Measurements from ENCODE around the gene RAPGEF1. TPM values are rescaled to one million over a fixed set of nuclear protein-coding genes. Genes with fewer than 3 reads are reported as not detected.

Gene RAPGEF1
- total RNA-seq, 1 experiment from 2014 or later, result 19.0 TPM

- DNase-seq, result no peak
- H3K9me3 ChIP-seq, result no peaks in the 10 kb centered on the region
- H3K36me3 ChIP-seq, result peaks cover 2% of the 10 kb centered on the region; the same call in 1 of the 2 replicates
- H3K27me3 ChIP-seq, result no peaks in the 10 kb centered on the region
- H3K4me3 ChIP-seq, result no peak overlapping the region
These were observed 35.5 kb downstream of the RAPGEF1 start for GRCh38 chr9:131704141-131704983.

GRCh38 chr9:131703697-131704096 lies 36.2 kb downstream of the RAPGEF1 start:
- H3K9me3 ChIP-seq, result no peaks in the 10 kb centered on the region
- DNase-seq, result no peak
- H3K36me3 ChIP-seq, result peaks cover 2% of the 10 kb centered on the region; the same call in 1 of the 2 replicates
- no peak overlapping the region for H3K4me3 ChIP-seq
- H3K27me3 ChIP-seq, result no peaks in the 10 kb centered on the region

GRCh38 chr9:131702911-131703310 lies 37.0 kb downstream of the RAPGEF1 start:
- Histone ChIP-seq H3K36me3 (peaks cover 2% of the 10 kb centered on the region; the same call in 1 of the 2 replicates), H3K4me3 (no peak overlapping the region), H3K9me3 (no peaks in the 10 kb centered on the region), H3K27me3 (no peaks in the 10 kb centered on the region)
- DNase-seq, result no peak

- Histone ChIP-seq H3K36me3 (no peaks in the 10 kb centered on the region; the same call in 1 of the 2 replicates), H3K9me3 (no peaks in the 10 kb centered on the region), H3K27me3 (no peaks in the 10 kb centered on the region), H3K4me3 (no peak overlapping the region)
- DNase-seq, result no peak
These were observed 38.0 kb downstream of the RAPGEF1 start for GRCh38 chr9:131701789-131702337.

GRCh38 chr9:131701436-131701781 lies 38.5 kb downstream of the RAPGEF1 start:
- DNase-seq, result no peak
- no peaks in the 10 kb centered on the region for H3K9me3 ChIP-seq
- no peak overlapping the region for H3K4me3 ChIP-seq
- no peaks in the 10 kb centered on the region for H3K27me3 ChIP-seq
- no peaks in the 10 kb centered on the region; the same call in 1 of the 2 replicates for H3K36me3 ChIP-seq

GRCh38 chr9:131700765-131701435 lies 39.0 kb downstream of the RAPGEF1 start:
- Histone ChIP-seq H3K36me3 (no peaks in the 10 kb centered on the region; the same call in 1 of the 2 replicates), H3K4me3 (no peak overlapping the region), H3K27me3 (no peaks in the 10 kb centered on the region), H3K9me3 (no peaks in the 10 kb centered on the region)
- no peak for DNase-seq

- Histone ChIP-seq H3K4me3 (no peak overlapping the region), H3K9me3 (no peaks in the 10 kb centered on the region), H3K27me3 (no peaks in the 10 kb centered on the region), H3K36me3 (no peaks in the 10 kb centered on the region; the same call in 1 of the 2 replicates)
- DNase-seq, result no peak
These were observed 39.8 kb downstream of the RAPGEF1 start for GRCh38 chr9:131700076-131700475.

- H3K36me3 ChIP-seq, result no peaks in the 10 kb centered on the region
- no peaks in the 10 kb centered on the region for H3K27me3 ChIP-seq
- DNase-seq, result no peak
These were observed 41.3 kb downstream of the RAPGEF1 start for GRCh38 chr9:131698618-131698985.

GRCh38 chr9:131697908-131698617 lies 41.8 kb downstream of the RAPGEF1 start:
- no peak overlapping the region for H3K4me3 ChIP-seq
- H3K27me3 ChIP-seq, result no peaks in the 10 kb centered on the region
- H3K9me3 ChIP-seq, result no peaks in the 10 kb centered on the region
- no peaks in the 10 kb centered on the region for H3K36me3 ChIP-seq
- DNase-seq, result no peak

More at GRCh38 chr9:131698618-131698985, 41.3 kb downstream of the RAPGEF1 start:
- H3K4me3 ChIP-seq, result no peak overlapping the region
- H3K9me3 ChIP-seq, result no peaks in the 10 kb centered on the region

GRCh38 chr9:131697097-131697496 lies 42.8 kb downstream of the RAPGEF1 start:
- Histone ChIP-seq H3K36me3 (no peaks in the 10 kb centered on the region), H3K27me3 (no peaks in the 10 kb centered on the region), H3K4me3 (no peak overlapping the region), H3K9me3 (no peaks in the 10 kb centered on the region)
- no peak for DNase-seq

- Histone ChIP-seq H3K4me3 (no peak overlapping the region), H3K36me3 (no peaks in the 10 kb centered on the region), H3K27me3 (no peaks in the 10 kb centered on the region), H3K9me3 (no peaks in the 10 kb centered on the region)
- no peak for DNase-seq
These were observed 43.9 kb downstream of the RAPGEF1 start for GRCh38 chr9:131695836-131696460.

- H3K4me3 ChIP-seq, result no peak overlapping the region
- H3K9me3 ChIP-seq, result no peaks in the 10 kb centered on the region
- no peak for DNase-seq
These were observed 44.5 kb downstream of the RAPGEF1 start for GRCh38 chr9:131695366-131695765.

GRCh38 chr9:131693651-131694597 lies 46.0 kb downstream of the RAPGEF1 start:
- Histone ChIP-seq H3K36me3 (no peaks in the 10 kb centered on the region), H3K9me3 (no peaks in the 10 kb centered on the region), H3K27me3 (no peaks in the 10 kb centered on the region), H3K4me3 (no peak overlapping the region)
- no peak for DNase-seq

More at GRCh38 chr9:131695366-131695765, 44.5 kb downstream of the RAPGEF1 start:
- Histone ChIP-seq H3K27me3 (no peaks in the 10 kb centered on the region), H3K36me3 (no peaks in the 10 kb centered on the region)

- Histone ChIP-seq H3K9me3 (no peaks in the 10 kb centered on the region), H3K27me3 (no peaks in the 10 kb centered on the region), H3K36me3 (no peaks in the 10 kb centered on the region), H3K4me3 (no peak overlapping the region)
- no peak for DNase-seq
These were observed 47.0 kb downstream of the RAPGEF1 start for GRCh38 chr9:131692612-131693562.

Measured in MG63 (cell line).